HL-60 (cell line): ENCODE data around the gene DYSF.

Experiments used
- DNase-seq, 2 experiments: peaks; one replicate each; pipeline ENCODE4 v3.0.0-alpha.2; 2010 to 2020; ENCODE audit warnings: low read depth in 1 of 2, low spot score in 1 of 2
- H3K27ac ChIP-seq: fragments of 250-450 bp; sonication (Bioruptor Pico); replicated peaks from 2 replicates; pipeline ENCODE4 v1.5.1; 2020; ENCODE audit warnings: mild to moderate bottlenecking, moderate library complexity
- H3K27me3 ChIP-seq: fragments of 250-450 bp; sonication (Bioruptor Pico); 2 replicates; pipeline ENCODE4 v1.5.1; 2021; ENCODE audit warnings: mild to moderate bottlenecking, moderate library complexity; ENCODE audit not compliant: insufficient read depth, poor library complexity, severe bottlenecking
- H3K4me3 ChIP-seq: replicated peaks from 2 replicates; pipeline ENCODE4 v1.5.1; 2011; ENCODE audit warnings: mild to moderate bottlenecking, control low read depth, low read length; ENCODE audit not compliant: insufficient read depth
- CTCF ChIP-seq: IDR thresholded peaks from one replicate; pipeline ENCODE4 v1.5.1; 2011; ENCODE audit warnings: low read length, control low read depth, inconsistent platforms; ENCODE audit not compliant: insufficient read depth
- GABPA ChIP-seq: IDR thresholded peaks from 2 replicates; pipeline ENCODE4 v1.6.1; 2012; ENCODE audit warnings: low read depth
- POLR2AphosphoS5 ChIP-seq: IDR thresholded peaks from 2 replicates; pipeline ENCODE4 v1.6.1; 2012; ENCODE audit warnings: low read depth
- SPI1 ChIP-seq: IDR thresholded peaks from 2 replicates; pipeline ENCODE4 v1.6.1; 2012; ENCODE audit warnings: low read depth, mild to moderate bottlenecking, borderline replicate concordance
- TF ChIP-seq, protein P1 (sequence below): IDR thresholded peaks from 2 replicates; pipeline ENCODE4 v1.6.1; 2012; ENCODE audit warnings: low read depth; ENCODE audit not compliant: insufficient replicate concordance

DYSF gene

GRCh38 chr2:71598526-71598925 is 145.2 kb downstream of the DYSF start:
- DNase-seq, result no peak
- Histone ChIP-seq H3K27me3 (no peaks in the 10 kb centered on the region), H3K27ac (no peak overlapping the region), H3K4me3 (no peak overlapping the region)
- TF ChIP-seq SPI1, result no peak

GRCh38 chr2:71599038-71599437 is 145.7 kb downstream of the DYSF start:
- no peak for TF ChIP-seq CTCF
- Histone ChIP-seq H3K27me3 (no peaks in the 10 kb centered on the region), H3K4me3 (no peak overlapping the region), H3K27ac (no peak overlapping the region)
- DNase-seq, result no peak

- no peak overlapping the region for H3K4me3 ChIP-seq
- no peaks in the 10 kb centered on the region for H3K27me3 ChIP-seq
- H3K27ac ChIP-seq, result no peak overlapping the region
- no peak for DNase-seq
- no peak for TF ChIP-seq CTCF
- no peak for TF ChIP-seq POLR2AphosphoS5
- TF ChIP-seq, protein P1, sequence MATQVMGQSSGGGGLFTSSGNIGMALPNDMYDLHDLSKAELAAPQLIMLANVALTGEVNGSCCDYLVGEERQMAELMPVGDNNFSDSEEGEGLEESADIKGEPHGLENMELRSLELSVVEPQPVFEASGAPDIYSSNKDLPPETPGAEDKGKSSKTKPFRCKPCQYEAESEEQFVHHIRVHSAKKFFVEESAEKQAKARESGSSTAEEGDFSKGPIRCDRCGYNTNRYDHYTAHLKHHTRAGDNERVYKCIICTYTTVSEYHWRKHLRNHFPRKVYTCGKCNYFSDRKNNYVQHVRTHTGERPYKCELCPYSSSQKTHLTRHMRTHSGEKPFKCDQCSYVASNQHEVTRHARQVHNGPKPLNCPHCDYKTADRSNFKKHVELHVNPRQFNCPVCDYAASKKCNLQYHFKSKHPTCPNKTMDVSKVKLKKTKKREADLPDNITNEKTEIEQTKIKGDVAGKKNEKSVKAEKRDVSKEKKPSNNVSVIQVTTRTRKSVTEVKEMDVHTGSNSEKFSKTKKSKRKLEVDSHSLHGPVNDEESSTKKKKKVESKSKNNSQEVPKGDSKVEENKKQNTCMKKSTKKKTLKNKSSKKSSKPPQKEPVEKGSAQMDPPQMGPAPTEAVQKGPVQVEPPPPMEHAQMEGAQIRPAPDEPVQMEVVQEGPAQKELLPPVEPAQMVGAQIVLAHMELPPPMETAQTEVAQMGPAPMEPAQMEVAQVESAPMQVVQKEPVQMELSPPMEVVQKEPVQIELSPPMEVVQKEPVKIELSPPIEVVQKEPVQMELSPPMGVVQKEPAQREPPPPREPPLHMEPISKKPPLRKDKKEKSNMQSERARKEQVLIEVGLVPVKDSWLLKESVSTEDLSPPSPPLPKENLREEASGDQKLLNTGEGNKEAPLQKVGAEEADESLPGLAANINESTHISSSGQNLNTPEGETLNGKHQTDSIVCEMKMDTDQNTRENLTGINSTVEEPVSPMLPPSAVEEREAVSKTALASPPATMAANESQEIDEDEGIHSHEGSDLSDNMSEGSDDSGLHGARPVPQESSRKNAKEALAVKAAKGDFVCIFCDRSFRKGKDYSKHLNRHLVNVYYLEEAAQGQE, result no peak
- TF ChIP-seq GABPA, result no peak
- no peak for TF ChIP-seq SPI1
Measured at GRCh38 chr2:71599646-71600236, 146.4 kb downstream of the DYSF start.

DNA sequence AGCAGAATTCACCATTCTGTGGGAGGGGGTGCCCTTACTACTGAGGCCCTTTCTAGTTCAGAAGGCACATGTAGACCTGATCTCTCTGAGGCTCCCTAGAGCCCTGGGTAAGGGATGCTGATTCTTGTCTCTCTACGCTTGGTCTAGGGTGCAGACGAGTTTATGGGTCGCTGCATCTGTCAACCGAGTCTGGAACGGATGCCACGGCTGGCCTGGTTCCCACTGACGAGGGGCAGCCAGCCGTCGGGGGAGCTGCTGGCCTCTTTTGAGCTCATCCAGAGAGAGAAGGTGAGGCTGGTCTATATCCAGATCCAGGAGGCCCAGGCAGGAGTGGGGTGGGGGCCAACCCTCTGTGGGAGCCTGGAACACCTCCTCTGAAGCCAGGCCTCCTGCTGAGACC is 147.2 kb downstream of the DYSF start:
- DNase-seq, result no peak
- H3K27ac ChIP-seq, result no peak overlapping the region
- no peaks in the 10 kb centered on the region for H3K27me3 ChIP-seq
- H3K4me3 ChIP-seq, result no peak overlapping the region
- TF ChIP-seq POLR2AphosphoS5, result no peak
- TF ChIP-seq, protein P1, result no peak

DNA sequence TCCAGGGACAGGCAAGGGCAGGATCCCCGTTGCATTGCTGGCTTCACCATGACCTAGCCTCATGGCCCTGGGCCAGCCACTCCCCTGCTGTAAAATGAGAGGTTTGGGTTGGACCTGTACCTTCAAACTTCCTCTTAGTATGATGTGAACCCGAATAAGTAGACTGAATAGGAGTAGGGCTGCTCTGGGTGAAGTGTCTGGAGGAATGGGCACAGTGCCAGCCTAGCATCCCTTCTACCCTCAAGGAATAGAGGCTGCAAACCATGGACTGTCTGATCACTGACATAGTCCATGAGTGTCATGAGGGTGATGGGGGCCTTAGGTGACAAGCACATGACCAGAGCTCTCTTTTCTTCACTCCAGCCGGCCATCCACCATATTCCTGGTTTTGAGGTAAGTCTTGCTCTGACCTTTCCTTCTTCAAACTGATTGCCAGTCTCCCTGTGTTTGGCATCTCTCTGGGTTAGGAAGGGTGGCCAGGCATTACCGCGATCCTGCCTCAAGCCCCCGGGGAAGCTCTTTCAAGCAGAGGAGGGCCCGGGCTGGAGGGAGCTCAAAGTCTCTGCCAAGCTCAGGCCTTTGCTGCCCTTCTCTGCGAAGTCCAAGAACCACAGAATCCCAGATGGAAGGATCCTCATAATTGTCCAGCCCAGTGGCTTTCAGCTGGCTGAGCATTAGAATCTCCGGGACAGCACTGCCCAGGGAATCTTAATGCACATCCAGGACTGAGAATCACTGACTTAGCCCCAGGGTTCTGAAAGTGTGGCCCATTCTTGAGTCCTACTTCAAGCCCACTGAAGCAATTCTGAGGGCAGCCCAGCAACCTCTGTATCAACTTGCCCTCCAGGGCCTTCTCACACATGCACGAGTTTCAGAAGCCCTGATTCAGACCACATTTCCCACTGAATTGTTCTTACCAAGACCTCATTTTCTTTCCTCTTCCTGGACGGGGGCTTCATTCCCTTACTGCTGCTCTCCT is 148.1 kb downstream of the DYSF start:
- no peak overlapping the region for H3K27ac ChIP-seq
- H3K27me3 ChIP-seq, result no peaks in the 10 kb centered on the region
- no peak for TF ChIP-seq SPI1
- TF ChIP-seq, protein P1, result no peak
- TF ChIP-seq CTCF, result no peak
- TF ChIP-seq GABPA, result no peak
- TF ChIP-seq POLR2AphosphoS5, result no peak
- no peak overlapping the region for H3K4me3 ChIP-seq
- DNase-seq, result no peak
